Caco-2 (cell line): ENCODE data around the gene LRRC8C. TPM values are rescaled to one million over a fixed set of nuclear protein-coding genes. Genes with fewer than 3 reads are reported as not detected.

Experiments
- BruUV-seq: library from RNA; stranded (reverse); fragments of 400-500 nt; replicated peaks from 2 replicates; lab custom pipeline; 2021; lab: Mats Ljungman, UMichigan
- CTCF ChIA-PET: fragments of 300-600 bp; sonication (Branson Sonifier 250); formaldehyde crosslinking; loops from one replicate; lab custom pipeline; 2022; ENCODE audit warnings: antibody characterized with exemption; lab: Charles Lee
- POLR2A ChIA-PET: fragments of 300-600 bp; sonication (Branson Sonifier 250); formaldehyde crosslinking; loops from one replicate; lab custom pipeline; 2022; ENCODE audit warnings: antibody characterized with exemption; lab: Charles Lee
- DNase-seq, 2 experiments: peaks; one replicate each; pipeline versions ENCODE4 v3.0.0 to v3.0.0-alpha.2; 2020 to 2022
- H3K27me3 ChIP-seq: replicated peaks from 2 replicates; pipeline ENCODE4 v1.6.0; 2011; ENCODE audit warnings: low read length; ENCODE audit not compliant: control insufficient read depth, insufficient read depth
- H3K36me3 ChIP-seq: 2 replicates; pipeline ENCODE4 v1.5.1; 2011; ENCODE audit warnings: low read length; ENCODE audit not compliant: control insufficient read depth, insufficient read depth
- H3K4me1 ChIP-seq: fragments of 250-450 bp; sonication (Bioruptor Pico); 2 replicates; pipeline ENCODE4 v1.5.1; 2020; ENCODE audit warnings: mild to moderate bottlenecking
- H3K4me3 ChIP-seq: 2 replicates; pipeline ENCODE4 v1.5.1; 2011; ENCODE audit warnings: low read depth, mild to moderate bottlenecking, control low read depth, low read length
- H3K9me3 ChIP-seq: fragments of 250-450 bp; sonication (Bioruptor Pico); 2 replicates; pipeline ENCODE4 v1.5.1; 2020; ENCODE audit warnings: mild to moderate bottlenecking, moderate library complexity
- H3K27ac Mint-ChIP-seq: one replicate; pipeline ENCODE4 v1.8.0; 2022; ENCODE audit warnings: mixed read lengths; ENCODE audit not compliant: unreplicated experiment
- H3K27me3 Mint-ChIP-seq: one replicate; pipeline ENCODE4 v1.8.0; 2022; ENCODE audit warnings: mixed read lengths; ENCODE audit not compliant: insufficient read depth, unreplicated experiment
- H3K36me3 Mint-ChIP-seq: one replicate; pipeline ENCODE4 v1.8.0; 2022; ENCODE audit warnings: mild to moderate bottlenecking, mixed read lengths; ENCODE audit not compliant: insufficient read depth, unreplicated experiment
- H3K4me1 Mint-ChIP-seq: one replicate; pipeline ENCODE4 v1.8.0; 2022; ENCODE audit warnings: low read depth, mixed read lengths; ENCODE audit not compliant: unreplicated experiment
- H3K4me3 Mint-ChIP-seq: one replicate; pipeline ENCODE4 v1.8.0; 2022; ENCODE audit warnings: mild to moderate bottlenecking, moderate library complexity, mixed read lengths; ENCODE audit not compliant: unreplicated experiment
- H3K9me3 Mint-ChIP-seq: one replicate; pipeline ENCODE4 v1.8.0; 2022; ENCODE audit warnings: mixed read lengths; ENCODE audit not compliant: unreplicated experiment
- CTCF ChIP-seq, 2 experiments: fragments of 200-600 bp in 1 of 2; IDR thresholded peaks; 1 replicate in 1 of 2; 2 replicates in 1 of 2; pipeline versions ENCODE4 v1.5.1 to v1.8.0; 2011 to 2022; ENCODE audit warnings: antibody characterized with exemption in 1 of 2, control low read depth in 1 of 2, inconsistent platforms in 1 of 2, low read depth in 1 of 2, low read length in 1 of 2, mild to moderate bottlenecking in 1 of 2, moderate library complexity in 1 of 2; ENCODE audit not compliant: insufficient read depth in 1 of 2, severe bottlenecking in 1 of 2, unreplicated experiment in 1 of 2
- intact Hi-C: fragments of 100-400 bp; cut with micrococcal nuclease; formaldehyde crosslinking; loops from one replicate; pipeline ENCODE4 v1.10.0; 2022; ENCODE audit not compliant: unreplicated experiment
- total RNA-seq: library from RNA; stranded (reverse); gene quantifications from 2 replicates; pipeline ENCODE4 v1.2.3, GENCODE V29; 2022

Gene LRRC8C
- total RNA-seq, 1 experiment from 2014 or later, result 0.11 TPM

- BruUV-seq, result no TSS peak
- Histone ChIP-seq H3K9me3 (no peaks in the 10 kb centered on the region), H3K4me1 (peaks cover 6% of the 10 kb centered on the region; the same call in 1 of the 2 replicates), H3K36me3 (no peaks in the 10 kb centered on the region), H3K4me3 (no peak overlapping the region), H3K27me3 (no peaks in the 10 kb centered on the region)
- no peak overlapping the region for H3K27ac Mint-ChIP-seq
- H3K4me1 Mint-ChIP-seq, result no peaks in the 10 kb centered on the region
- no peak overlapping the region for H3K4me3 Mint-ChIP-seq
- peaks cover 4% of the 10 kb centered on the region for H3K27me3 Mint-ChIP-seq
- no peaks in the 10 kb centered on the region for H3K36me3 Mint-ChIP-seq
- POLR2A ChIA-PET, result no interaction called here
- intact Hi-C loops, result no loop called here
- DNase-seq, result no peak
- CTCF ChIA-PET, result no interaction called here
- no peak for TF ChIP-seq CTCF (IDR thresholded peaks at IDR 0.05; ENCODE audit: insufficient read depth in 1 of 2, low read depth in 1 of 2, low read length in 1 of 2, severe bottlenecking in 1 of 2, unreplicated experiment in 1 of 2)
- no peaks in the 10 kb centered on the region for H3K9me3 Mint-ChIP-seq
Observed at GRCh38 chr1:89635825-89636815, 3.2 kb downstream of the LRRC8C start.

GRCh38 chr1:89637496-89637895 is 4.6 kb downstream of the LRRC8C start:
- BruUV-seq, result no TSS peak
- POLR2A ChIA-PET, result no interaction called here
- intact Hi-C loops, result no loop called here
- H3K36me3 ChIP-seq, result no peaks in the 10 kb centered on the region
- no peaks in the 10 kb centered on the region for H3K27me3 ChIP-seq
- peaks cover 4% of the 10 kb centered on the region for H3K27me3 Mint-ChIP-seq
- no peaks in the 10 kb centered on the region for H3K36me3 Mint-ChIP-seq
- no peak overlapping the region for H3K4me3 Mint-ChIP-seq
- TF ChIP-seq CTCF (IDR thresholded peaks at IDR 0.05; ENCODE audit: insufficient read depth in 1 of 2, low read depth in 1 of 2, low read length in 1 of 2, severe bottlenecking in 1 of 2, unreplicated experiment in 1 of 2), result no peak
- CTCF ChIA-PET, result interaction anchor here (0.6 kb wide), 1 partner anchor 10 kb away, joined by 3 read pairs; no protein-coding TSS in a partner anchor
- no peaks in the 10 kb centered on the region for H3K9me3 Mint-ChIP-seq
- no peak overlapping the region for H3K27ac Mint-ChIP-seq
- H3K4me1 Mint-ChIP-seq, result no peaks in the 10 kb centered on the region
- no peak overlapping the region for H3K4me3 ChIP-seq
- no peak for DNase-seq
- no peaks in the 10 kb centered on the region for H3K9me3 ChIP-seq
- H3K4me1 ChIP-seq, result peaks cover 6% of the 10 kb centered on the region; the same call in 1 of the 2 replicates

GRCh38 chr1:89640440-89640839 is 7.5 kb downstream of the LRRC8C start:
- Histone ChIP-seq H3K4me3 (no peak overlapping the region), H3K27me3 (no peaks in the 10 kb centered on the region), H3K4me1 (no peaks in the 10 kb centered on the region), H3K36me3 (no peaks in the 10 kb centered on the region), H3K9me3 (no peaks in the 10 kb centered on the region)
- Mint-ChIP-seq H3K4me3 (no peak overlapping the region), H3K27me3 (peaks cover 8% of the 10 kb centered on the region), H3K36me3 (no peaks in the 10 kb centered on the region), H3K27ac (no peak overlapping the region), H3K9me3 (no peaks in the 10 kb centered on the region), H3K4me1 (no peaks in the 10 kb centered on the region)
- DNase-seq, result no peak
- ChIA-PET POLR2A (no interaction called here), CTCF (no interaction called here)
- no peak for TF ChIP-seq CTCF (IDR thresholded peaks at IDR 0.05; ENCODE audit: insufficient read depth in 1 of 2, low read depth in 1 of 2, low read length in 1 of 2, severe bottlenecking in 1 of 2, unreplicated experiment in 1 of 2)
- BruUV-seq, result no TSS peak
- intact Hi-C loops, result no loop called here
